Stimulated activated CD8-positive, alpha-beta memory T cell treated with anti-CD3 and anti-CD28 coated beads, Interleukin-15, amount 100 ng/mL, for 24 hours (primary cell): Measurements from ENCODE around the gene YY1.

Source experiments
- DNase-seq: peaks from one replicate; pipeline ENCODE4 v3.0.0-alpha.2; 2020; ENCODE audit warnings: low read depth

YY1 gene

DNA sequence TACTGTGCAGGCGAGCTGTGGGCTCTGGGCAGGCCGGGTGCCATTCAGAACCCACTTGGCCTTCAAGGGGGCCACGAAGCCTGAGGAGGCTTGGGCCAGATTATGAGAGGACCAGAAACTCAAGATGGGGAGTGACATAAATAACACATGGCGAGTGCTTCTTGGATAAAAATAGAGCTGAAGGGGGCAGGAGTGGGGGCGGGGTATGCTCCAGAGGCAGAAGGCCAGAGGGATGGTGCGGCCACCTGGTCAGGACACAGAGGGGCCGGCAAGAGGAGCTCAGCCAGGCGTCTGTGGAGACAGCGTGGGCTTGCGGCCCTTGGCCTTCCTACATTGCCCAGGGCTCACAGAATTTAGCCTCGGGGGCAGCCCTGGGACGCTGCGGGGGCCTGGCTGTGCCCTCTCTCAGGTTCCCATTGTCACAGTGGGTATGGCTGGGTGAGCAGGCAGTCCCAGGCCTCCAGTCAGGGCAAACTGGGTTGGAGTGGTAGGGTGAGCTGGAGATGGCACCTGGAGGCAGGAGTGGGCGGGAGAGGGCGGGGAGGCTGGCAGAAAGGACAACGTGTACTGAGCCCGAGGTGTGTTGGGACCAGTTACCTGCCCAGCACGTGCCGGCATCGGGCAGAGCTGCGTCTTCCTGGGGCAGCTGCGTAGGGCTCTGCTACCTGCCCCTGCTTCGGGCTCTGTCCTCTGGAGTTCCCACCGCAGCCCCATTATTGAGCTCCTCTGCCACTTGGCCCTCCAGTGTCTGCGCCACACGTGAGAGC, 74.7 kb downstream of the YY1 start:
- no peak for DNase-seq

DNA sequence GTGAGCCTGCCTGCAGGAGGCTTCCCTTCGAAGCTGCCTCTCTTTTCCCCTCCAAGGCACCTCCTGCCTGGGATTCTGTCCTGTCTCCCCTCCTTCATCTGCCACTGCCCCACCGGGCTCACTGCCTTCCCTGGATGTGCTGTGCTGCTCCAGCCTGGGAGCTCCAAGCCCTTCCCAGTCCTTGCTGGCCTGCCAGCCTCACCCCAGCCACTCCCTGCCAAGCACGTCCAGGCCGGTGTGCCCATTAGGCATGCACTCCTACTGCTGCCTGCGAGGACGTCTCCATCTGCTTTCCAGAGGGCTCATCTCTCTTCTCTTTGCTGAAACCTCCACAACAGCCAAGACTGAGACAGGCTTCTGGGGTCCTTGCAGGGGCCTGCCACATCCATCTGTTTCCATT, 75.8 kb downstream of the YY1 start:
- DNase-seq: no peak

DNA sequence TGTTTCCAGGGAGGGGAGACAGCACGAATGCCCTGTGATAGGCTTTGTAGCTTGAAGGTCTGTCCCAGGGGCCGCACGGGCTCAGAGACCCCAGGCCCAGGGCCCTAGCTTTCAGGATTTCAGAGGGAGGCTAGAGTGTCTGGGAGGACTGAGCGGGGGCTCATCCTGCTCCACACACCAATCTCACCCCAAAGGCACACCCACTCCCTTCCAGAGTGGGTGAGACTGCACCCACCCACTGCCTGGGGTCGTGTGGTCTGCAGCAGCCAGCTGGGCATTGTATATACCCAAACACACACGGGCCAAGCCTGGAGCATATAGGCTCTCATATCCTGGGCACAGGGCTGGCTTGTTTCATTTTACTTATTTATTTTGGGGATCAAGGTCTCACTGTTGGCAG, 78.4 kb downstream of the YY1 start:
- DNase-seq: no peak

DNA sequence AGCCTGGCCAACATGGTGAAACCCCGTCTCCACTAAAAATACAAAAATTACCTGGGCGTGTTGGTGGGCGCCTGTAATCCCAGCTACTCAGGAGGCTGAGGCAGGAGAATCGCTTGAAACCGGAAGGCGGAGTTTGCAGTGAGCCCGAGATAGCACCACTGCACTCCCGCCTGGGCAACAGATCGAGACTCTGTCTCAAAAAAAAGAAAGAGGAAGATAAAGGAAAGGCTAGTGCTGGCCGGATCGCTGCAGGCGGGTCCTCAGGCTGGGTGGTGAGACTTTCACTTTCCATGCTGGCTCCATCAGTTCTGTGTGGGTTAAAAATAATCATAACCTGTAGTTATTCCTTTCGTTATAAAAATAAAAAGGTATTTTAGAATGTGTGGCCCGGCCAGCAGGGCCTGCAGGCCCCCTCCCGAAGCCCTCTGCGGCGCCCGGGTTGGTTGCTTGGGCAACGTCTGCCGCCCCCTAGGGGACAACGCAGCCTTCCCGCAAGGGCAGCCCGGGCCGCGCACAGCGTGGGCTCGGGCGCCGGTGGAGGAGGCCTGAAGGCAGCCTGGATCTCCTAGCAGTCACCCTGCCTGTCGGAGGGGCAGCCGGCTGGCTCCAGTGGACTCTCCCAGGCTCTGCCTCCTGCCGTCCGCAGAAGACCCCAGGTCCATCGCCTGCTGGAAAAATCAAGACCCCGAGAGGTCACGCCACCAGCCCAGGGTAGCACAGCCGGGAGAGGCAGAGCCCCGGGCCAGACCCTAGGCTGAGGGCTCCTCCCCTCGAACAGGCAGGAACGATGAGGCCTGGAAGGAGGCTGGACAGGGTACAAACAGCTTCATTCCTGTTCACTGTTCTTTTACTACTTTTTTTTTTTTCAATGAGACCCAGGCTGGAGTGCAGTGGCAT, 79.2 kb downstream of the YY1 start:
- peak; percentile 38 for DNase-seq

DNA sequence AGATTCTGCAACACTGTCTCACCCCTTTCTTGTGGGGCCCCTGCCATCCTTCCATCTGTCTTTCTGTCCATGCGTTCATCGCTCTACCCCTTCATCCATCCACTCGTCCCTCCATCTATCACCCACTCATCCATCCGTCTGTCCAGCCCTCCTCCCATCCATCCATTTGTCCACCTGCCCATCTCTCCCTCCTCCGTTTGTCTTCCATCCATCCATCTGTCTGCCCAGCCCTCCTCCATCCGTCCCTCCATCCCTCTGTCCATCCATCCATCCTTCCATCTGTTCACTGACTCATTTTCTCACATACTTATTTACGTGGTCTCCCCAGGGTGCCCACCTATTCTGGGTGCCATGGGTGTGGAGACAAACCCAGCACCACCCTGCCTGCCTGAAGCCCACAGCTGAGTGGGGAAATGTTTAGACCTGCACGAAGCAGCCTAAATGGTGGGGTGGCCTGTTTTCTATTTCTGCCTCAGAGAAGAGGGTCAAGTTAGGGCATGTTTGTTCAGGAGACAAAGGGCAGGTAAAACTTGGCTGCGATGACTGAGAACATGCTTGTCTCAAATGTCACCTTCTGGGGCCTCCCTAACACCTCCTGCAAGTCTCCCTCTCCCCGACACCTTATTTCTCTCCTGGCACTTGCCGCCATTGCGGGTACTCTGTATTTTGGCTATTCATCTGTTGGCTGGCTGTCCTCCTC, 81.4 kb downstream of the YY1 start:
- DNase-seq: no peak

DNA sequence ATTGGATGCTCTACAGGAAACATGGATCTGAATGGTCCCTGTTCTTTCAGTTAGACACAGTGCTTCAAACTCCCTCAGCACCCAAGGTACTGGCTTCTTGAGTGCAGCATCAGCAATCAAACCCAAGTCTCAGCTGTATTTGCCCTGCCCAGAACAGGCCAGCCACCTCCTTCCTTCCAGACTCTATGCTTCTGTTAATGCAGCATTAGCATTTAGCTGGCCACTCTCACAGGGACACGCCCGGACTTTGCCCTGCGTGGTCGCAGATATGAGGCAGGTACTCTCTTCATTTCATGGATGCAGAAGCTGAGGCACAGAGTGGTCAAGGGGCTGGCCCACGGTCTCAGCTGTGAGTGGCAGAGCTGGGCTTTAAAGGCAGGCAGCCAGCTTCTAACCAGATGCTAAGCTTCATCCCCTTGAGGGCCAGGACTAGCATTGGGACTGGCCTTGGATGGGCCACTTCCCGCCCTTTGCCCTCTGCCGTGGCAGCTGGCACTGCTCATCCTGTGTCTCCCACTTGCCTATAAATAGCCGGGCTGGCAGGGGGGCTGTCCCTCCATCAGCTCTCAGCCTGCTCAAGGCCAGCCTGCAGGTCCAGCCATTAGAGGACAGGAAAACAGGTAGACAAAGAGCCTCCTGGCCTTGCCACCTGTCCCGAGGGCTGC, 82.7 kb downstream of the YY1 start:
- no peak for DNase-seq

DNA sequence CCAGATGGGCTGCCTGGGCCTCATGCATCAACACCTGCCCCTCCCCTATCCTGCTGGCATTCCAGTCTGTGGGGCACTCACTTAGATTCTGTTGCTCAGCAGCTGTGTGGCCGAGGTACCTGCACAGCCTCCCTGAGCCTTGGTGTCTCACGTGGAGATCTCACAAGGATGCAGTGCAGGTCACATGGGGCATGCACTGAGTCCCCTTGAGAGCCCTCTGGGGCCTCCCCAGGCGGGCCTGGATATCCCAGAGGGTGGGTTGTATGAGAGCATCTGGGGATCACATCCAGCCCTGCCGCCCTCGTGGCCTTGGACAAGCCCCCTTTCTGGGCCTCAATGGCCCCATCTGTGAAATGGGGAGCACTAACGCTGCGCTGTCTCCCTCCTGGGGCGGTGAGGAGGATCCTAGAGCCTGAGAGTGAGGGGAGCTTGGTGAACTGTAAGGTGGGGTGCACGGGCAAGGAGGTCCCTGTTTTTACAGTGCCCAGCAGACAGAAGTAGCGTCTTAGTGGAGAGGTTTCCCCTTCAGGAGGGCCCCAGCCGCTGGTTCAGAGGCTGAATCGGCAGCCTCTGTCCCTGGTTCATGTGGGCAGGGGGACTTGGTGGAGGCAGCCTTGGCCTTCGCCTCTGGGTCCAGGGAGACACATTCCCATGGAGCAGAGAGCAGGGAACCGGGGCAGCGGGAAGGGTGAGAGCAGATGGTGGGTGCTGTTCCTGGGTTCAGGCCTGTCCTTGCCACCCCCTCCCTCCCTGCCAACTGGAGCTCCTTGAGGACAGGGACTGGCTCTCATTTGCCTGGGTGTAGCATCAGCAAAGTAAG, 83.4 kb downstream of the YY1 start:
- no peak for DNase-seq

DNA sequence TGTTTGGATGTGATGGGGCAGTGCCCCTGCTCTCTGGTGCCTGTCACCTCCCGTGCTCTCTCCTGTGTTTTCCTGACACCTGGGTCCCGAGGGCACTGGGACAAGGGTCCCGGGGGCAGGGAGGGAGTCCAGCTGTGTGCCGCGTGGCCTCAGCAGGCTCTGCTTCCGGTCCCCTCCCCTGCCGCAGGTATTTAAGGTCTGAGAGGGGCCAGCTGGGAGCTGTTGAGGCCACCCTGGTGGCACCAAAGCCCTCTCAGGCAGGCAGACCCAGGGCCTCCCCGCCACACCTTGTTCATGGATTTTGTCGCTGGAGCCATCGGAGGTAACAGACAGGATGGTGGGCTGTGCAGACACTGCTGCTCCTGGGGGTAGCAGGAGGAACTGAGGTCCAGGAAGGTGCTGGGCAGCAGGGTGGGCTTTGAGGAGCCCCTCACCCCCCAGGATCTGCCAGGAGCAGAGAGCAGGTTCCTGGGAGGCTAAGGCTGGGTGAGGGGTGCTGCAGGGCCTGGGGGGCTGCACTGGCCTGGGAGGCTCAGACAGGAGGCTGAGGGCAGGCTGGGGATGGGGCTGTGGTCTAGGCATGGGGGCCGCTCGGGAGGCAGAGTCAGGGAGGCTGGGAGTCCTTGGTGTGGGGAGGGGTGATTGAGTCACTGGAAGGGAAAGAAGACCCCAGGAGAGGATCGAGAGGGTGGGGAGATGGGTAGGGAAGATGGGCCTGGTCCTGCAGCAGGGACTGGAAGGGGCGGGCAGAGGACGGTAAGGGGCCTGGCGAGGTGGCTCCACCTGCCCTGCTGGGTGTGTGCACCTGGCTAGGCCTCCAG, 84.4 kb downstream of the YY1 start, which contains the start of gene SLC25A47:
Gene SLC25A47 (plus strand): TSS at position 219 of the 821 bp plus-strand sequence. CDS start 76 bp downstream, at position 295.
- no peak for DNase-seq

DNA sequence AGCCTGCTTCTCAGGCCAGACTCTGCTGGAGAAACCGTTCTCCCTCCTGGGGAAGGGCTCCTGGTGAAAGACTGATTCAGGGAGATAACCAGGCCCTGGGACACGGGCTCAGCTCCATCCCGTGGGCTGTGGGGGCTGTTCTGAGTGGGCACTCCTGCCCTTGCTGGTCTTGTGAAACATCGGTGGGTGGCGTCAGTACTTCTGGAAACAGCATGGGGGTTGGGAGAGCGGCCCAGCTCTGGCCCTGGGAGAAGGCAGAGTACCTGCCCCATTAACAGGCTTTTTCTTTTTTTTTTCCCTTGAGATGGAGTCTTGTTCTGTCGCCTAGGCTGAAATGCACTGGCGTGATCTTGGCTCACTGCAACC, 85.0 kb downstream of the YY1 start:
- no peak for DNase-seq

DNA sequence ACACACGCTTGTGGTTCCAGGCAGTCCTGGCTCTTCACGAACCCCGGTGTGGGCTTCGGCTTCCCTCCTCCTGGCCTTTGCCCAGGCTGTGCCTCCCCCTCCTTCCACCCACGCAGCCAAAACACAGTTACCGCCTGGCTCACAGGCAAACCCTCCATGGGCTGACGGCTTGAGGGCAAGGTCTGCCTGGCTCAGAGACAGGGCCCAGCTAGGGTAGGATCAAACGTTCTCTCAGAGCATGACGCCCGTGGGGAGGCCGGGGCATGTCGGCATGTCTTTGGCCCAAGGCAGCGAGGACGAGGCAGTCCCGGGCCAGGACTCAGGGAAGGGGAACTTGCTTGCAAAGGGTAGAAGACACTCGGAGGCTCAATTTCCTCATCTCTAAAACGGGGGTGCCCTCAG, 86.3 kb downstream of the YY1 start:
- DNase-seq: no peak

DNA sequence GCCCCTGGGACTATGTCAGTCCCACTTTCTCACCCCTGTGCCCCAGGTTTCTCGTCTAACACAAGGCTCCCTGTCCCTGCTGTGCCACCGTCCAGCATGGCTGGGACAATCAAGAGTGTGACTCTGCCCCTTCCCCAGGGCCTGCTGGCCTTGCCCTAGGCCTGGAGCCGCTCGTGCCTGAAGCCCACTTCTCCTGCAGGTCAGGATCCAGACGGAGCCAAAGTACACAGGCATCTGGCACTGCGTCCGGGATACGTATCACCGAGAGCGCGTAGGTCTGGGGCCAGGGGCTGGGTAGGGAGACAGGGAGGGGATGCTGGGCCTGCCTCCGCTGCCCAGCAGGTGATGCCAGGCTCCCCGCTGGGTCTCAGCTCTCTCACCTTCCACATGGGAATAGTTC, 87.0 kb downstream of the YY1 start:
- no peak for DNase-seq

DNA sequence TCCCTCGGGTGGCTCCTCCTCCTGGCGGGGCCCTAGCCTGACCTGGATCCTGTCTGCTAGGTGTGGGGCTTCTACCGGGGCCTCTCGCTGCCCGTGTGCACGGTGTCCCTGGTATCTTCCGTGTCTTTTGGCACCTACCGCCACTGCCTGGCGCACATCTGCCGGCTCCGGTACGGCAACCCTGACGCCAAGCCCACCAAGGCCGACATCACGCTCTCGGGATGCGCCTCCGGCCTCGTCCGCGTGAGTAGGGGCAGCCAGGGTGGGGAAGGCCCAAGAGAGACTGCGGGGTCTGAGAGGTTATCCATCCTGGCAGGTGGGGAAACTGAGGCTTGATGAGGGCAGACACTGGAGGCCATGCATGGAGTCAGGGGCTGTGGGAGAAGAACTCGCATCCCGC, 88.2 kb downstream of the YY1 start:
- no peak for DNase-seq

DNA sequence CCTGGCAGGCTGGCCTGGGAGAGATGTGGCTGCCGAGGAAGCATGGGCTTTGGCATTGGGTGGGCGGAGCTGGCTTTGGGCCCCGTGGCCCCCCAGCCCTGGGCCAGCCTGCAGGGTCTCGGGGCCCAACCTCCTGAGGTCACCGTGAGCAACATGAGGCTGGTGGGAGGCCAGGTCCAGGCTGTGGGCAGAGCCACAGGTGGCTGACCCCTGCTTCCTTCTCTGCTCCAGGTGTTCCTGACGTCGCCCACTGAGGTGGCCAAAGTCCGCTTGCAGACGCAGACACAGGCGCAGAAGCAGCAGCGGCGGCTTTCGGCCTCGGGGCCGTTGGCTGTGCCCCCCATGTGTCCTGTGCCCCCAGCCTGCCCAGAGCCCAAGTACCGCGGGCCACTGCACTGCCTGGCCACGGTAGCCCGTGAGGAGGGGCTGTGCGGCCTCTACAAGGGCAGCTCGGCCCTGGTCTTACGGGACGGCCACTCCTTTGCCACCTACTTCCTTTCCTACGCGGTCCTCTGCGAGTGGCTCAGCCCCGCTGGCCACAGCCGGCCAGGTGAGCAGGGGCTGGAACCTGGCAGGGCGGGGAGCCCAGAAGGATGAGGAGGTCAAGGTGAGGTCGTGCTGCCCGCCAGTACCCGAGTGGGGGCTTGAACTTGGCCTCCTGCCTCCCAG, 89.7 kb downstream of the YY1 start:
- no peak for DNase-seq

DNA sequence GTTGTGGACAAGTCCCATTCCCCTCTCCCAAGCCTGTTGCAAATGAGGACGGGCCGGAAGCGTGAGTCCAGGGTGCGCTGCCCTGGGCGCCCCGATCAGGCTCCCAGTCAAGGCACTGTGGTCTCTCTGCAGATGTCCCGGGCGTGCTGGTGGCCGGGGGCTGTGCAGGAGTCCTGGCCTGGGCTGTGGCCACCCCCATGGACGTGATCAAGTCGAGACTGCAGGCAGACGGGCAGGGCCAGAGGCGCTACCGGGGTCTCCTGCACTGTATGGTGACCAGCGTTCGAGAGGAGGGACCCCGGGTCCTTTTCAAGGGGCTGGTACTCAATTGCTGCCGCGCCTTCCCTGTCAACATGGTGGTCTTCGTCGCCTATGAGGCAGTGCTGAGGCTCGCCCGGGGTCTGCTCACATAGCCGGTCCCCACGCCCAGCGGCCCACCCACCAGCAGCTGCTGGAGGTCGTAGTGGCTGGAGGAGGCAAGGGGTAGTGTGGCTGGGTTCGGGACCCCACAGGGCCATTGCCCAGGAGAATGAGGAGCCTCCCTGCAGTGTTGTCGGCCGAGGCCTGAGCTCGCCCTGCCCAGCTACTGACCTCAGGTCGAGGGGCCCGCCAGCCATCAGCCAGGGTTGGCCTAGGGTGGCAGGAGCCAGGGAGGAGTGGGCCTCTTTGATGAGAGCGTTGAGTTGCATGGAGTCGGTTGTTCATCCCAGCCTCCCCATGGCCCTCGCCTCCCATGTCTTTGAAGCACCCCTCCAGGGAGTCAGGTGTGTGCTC, 90.5 kb downstream of the YY1 start:
- no peak for DNase-seq

DNA sequence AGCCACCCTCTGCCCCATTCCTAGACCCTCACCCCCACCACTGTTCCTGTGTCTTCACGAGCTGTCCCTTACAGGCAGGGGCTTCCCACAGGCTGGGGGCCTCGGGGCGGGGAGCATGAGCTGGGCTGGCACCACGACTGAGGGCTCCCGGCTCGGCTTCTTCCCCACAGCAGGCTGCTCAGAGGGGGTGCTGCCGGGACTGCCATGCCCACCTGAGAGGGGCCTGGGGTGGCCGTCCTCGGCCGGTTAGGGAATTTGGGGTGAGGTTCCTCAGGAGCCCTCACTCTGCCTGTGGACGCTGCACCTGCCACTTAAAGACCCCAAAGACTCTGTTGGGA, 91.0 kb downstream of the YY1 start:
- no peak for DNase-seq

DNA sequence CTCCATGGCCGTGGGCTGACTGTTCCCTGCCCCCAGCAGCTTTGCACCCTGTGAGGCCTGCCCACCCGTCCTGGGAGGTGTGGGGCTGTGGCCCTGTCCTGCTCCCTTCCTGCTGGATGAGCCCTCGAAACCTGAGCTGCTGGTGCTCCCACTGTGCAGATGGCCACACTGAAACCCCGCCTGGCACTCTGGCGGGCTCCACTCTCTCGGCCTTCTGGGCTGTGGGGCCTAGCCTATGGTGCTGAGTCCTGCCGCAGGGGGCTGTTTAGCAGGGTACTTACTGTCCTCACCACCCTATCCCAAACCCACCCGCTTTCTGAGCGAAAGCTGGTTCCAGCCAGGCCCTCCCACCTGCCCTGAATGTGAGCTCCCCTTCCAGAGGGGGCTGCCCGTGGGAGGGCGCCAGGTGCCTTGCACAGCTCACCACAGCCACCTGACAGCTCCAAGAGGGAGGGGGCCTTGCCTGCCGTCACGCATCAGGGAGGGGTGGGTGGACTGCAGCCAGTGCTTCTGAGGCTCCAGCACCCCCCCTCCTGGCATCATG, 91.5 kb downstream of the YY1 start:
- DNase-seq: no peak

DNA sequence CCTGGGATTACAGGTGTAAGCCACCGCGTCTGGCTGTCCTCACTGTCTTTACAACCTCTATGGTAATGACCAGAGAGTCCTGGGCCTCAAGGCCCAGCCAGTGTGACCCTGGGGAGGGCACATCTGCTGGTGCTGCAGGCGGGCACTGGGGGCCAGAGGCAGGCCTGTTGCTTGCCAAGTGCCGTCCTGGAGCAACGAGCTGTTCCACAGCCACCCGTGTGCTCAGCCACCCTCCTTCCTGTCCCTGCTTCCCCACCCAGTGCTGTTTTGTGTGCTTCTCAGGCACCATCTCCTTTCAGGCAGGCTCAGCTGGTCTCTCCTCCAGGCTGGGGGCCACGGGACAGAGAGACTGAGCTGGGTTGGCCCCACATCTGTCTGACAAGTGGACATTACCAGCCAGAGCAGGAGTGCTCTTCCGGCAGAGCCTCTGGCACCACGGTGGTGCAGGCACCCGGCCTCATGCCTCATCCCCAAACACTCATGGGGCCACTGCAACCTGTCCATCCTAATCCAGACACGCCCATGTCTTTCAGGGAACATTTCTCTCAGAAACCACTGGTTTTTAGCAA, 93.2 kb downstream of the YY1 start:
- DNase-seq: no peak
